B cell (primary cell): ENCODE data around the gene AMFR. TPM values are rescaled to one million over a fixed set of nuclear protein-coding genes. Genes with fewer than 3 reads are reported as not detected.

ENCODE experiments used
- ATAC-seq: fragments of 200-7000 bp; cut with Tn5 transposase; one replicate; pipeline ENCODE4 v1.10.0; 2021; ENCODE audit warnings: low read depth, mild to moderate bottlenecking, moderate number of reproducible peaks, moderate library complexity
- CTCF ChIA-PET: fragments of 350-600 bp; sonication (Branson Sonifier 250); formaldehyde crosslinking; loops from one replicate; lab custom pipeline; 2021; ENCODE audit warnings: antibody characterized with exemption, inconsistent platforms; lab: Charles Lee
- POLR2A ChIA-PET: fragments of 350-600 bp; sonication (Branson Sonifier 250); formaldehyde crosslinking; loops from one replicate; lab custom pipeline; 2021; ENCODE audit warnings: antibody characterized with exemption; lab: Charles Lee
- DNase-seq: peaks from one replicate; pipeline ENCODE4 v3.0.0; 2013
- H2AFZ ChIP-seq: 2 replicates; pipeline ENCODE4 v1.6.1; 2012; ENCODE audit warnings: mild to moderate bottlenecking, low read depth, low read length; ENCODE audit not compliant: insufficient read depth, poor library complexity, severe bottlenecking
- H3K27ac ChIP-seq, 2 donors: 1 replicate in 1 of 2; 2 replicates in 1 of 2; pipeline ENCODE4 v1.5.1; 2012 to 2013; ENCODE audit warnings: low read length in 2 of 2, mild to moderate bottlenecking in 2 of 2, moderate library complexity in 1 of 2
- H3K27me3 ChIP-seq, 4 experiments: fragments of 200-600 bp in 1 of 4; sonication (generic) in 1 of 4; replicated peaks in 1 of 4; 1 replicate in 2 of 4; 2 replicates in 2 of 4; pipeline versions ENCODE4 v1.6.1 to v1.7.0; 2013 to 2016; ENCODE audit warnings: low read length in 3 of 4, mild to moderate bottlenecking in 2 of 4, mixed read lengths in 1 of 4, moderate library complexity in 1 of 4; ENCODE audit not compliant: insufficient read depth in 4 of 4, control insufficient read depth in 3 of 4; ENCODE audit errors: control extremely low read depth in 1 of 4
- H3K36me3 ChIP-seq, 2 experiments: replicated peaks in 1 of 2; 1 replicate in 1 of 2; 2 replicates in 1 of 2; pipeline versions ENCODE4 v1.6.1 to v1.7.1; 2013; ENCODE audit warnings: low read length in 1 of 2; ENCODE audit not compliant: insufficient read depth in 2 of 2, control insufficient read depth in 1 of 2; ENCODE audit errors: control extremely low read depth in 1 of 2, extremely low read depth in 1 of 2
- H3K4me1 ChIP-seq, 2 donors: fragments of 200-600 bp in 1 of 2; sonication (generic) in 1 of 2; 1 replicate in 1 of 2; 2 replicates in 1 of 2; pipeline versions ENCODE4 v1.5.1 to v1.6.1; 2013 to 2017; ENCODE audit warnings: low read length in 2 of 2; ENCODE audit not compliant: control insufficient read depth in 2 of 2, insufficient read depth in 2 of 2
- H3K4me2 ChIP-seq: replicated peaks from 2 replicates; pipeline ENCODE3; 2012; ENCODE audit warnings: mild to moderate bottlenecking, low read depth, low read length; ENCODE audit not compliant: poor library complexity, severe bottlenecking
- H3K4me3 ChIP-seq, 5 experiments: fragments of 200-600 bp in 1 of 5; sonication (generic) in 1 of 5; 1 replicate in 3 of 5; 2 replicates in 2 of 5; pipeline versions ENCODE4 v1.5.1 to v1.7.0; 2011 to 2016; ENCODE audit warnings: low read length in 4 of 5, mild to moderate bottlenecking in 4 of 5, low read depth in 2 of 5, control low read depth in 1 of 5, moderate library complexity in 1 of 5; ENCODE audit not compliant: insufficient read depth in 1 of 5; ENCODE audit errors: control extremely low read depth in 1 of 5, extremely low read depth in 1 of 5
- H3K79me2 ChIP-seq: fragments of 200-600 bp; sonication (generic); one replicate; pipeline ENCODE4 v1.6.0; 2016; ENCODE audit warnings: low read length; ENCODE audit not compliant: control insufficient read depth, insufficient read depth
- H3K9ac ChIP-seq: fragments of 200-600 bp; sonication (generic); 2 replicates; pipeline ENCODE4 v1.6.1; 2017; ENCODE audit warnings: mild to moderate bottlenecking, low read length, moderate library complexity
- H3K9me3 ChIP-seq, 3 donors: one replicate each; pipeline versions ENCODE4 v1.6.1 to v1.7.1; 2013; ENCODE audit warnings: low read length in 2 of 3; ENCODE audit not compliant: control insufficient read depth in 2 of 3, insufficient read depth in 1 of 3; ENCODE audit errors: control extremely low read depth in 1 of 3
- H4K20me1 ChIP-seq: 2 replicates; pipeline ENCODE4 v1.6.0; 2012; ENCODE audit warnings: mild to moderate bottlenecking, low read length; ENCODE audit not compliant: insufficient read depth, control insufficient read depth, poor library complexity, severe bottlenecking
- H3K27ac Mint-ChIP-seq: one replicate; pipeline ENCODE4 v1.8.0; 2021; ENCODE audit warnings: mixed read lengths
- H3K27me3 Mint-ChIP-seq: one replicate; pipeline ENCODE4 v1.8.0; 2021; ENCODE audit warnings: mixed read lengths
- H3K4me1 Mint-ChIP-seq: one replicate; pipeline ENCODE4 v1.8.0; 2021; ENCODE audit warnings: mixed read lengths
- H3K4me3 Mint-ChIP-seq: one replicate; pipeline ENCODE4 v1.8.0; 2021; ENCODE audit warnings: mixed read lengths
- H3K9me3 Mint-ChIP-seq: one replicate; pipeline ENCODE4 v1.8.0; 2022; ENCODE audit warnings: mixed read lengths; ENCODE audit not compliant: insufficient read depth
- CTCF ChIP-seq: fragments of 200-600 bp; IDR thresholded peaks from one replicate; pipeline ENCODE4 v1.8.0; 2022; ENCODE audit warnings: antibody characterized with exemption, mild to moderate bottlenecking
- EZH2 ChIP-seq: IDR thresholded peaks from 2 replicates; pipeline ENCODE4 v1.6.1; 2012; ENCODE audit warnings: borderline replicate concordance, low read depth, mild to moderate bottlenecking, moderate library complexity, low read length; ENCODE audit not compliant: insufficient read depth, poor library complexity, severe bottlenecking
- WGBS: methylation state at CpG from one replicate; pipeline ENCODE4 v1.1.5; 2013; ENCODE audit warnings: missing lambda C conversion rate; ENCODE audit not compliant: insufficient coverage; 5-methylcytosine and 5-hydroxymethylcytosine counted together
- intact Hi-C: fragments of 100-400 bp; cut with micrococcal nuclease; formaldehyde crosslinking; loops from one replicate; pipeline ENCODE4 v1.10.0; 2022
- polyA plus RNA-seq: library from polyadenylated mRNA; depleted of rRNA; stranded (reverse); fragments of >200 nt; gene quantifications from 2 replicates; pipeline ENCODE4 v1.2.3, GENCODE V29; 2012
- total RNA-seq, 2 donors: library from RNA; stranded (reverse); fragments of 120-200 nt in 1 of 2; gene quantifications; 1 replicate in 1 of 2; 2 replicates in 1 of 2; pipeline versions ENCODE4 v1.2.3 to v1.2.4, GENCODE V29; 2013 to 2022

Gene AMFR
- total and polyA plus RNA-seq, 2 donors (not counting 1 experiment from before 2014, with no cell fraction given) = 118 to 225 TPM

- Histone ChIP-seq H3K9me3 (no peaks in the 10 kb centered on the region), H2AFZ (no peak overlapping the region), H3K27ac (no peak overlapping the region), H3K4me2 (no peak overlapping the region), H3K4me3 (no peak overlapping the region), H3K4me1 (no peaks in the 10 kb centered on the region), H3K27me3 (no peaks in the 10 kb centered on the region), H3K36me3 (peaks cover 35 to 73% of the 10 kb centered on the region in 2 experiments), H3K79me2 (no peaks in the 10 kb centered on the region), H3K9ac (no peak overlapping the region), H4K20me1 (no peaks in the 10 kb centered on the region)
- no peak overlapping the region for H3K4me3 Mint-ChIP-seq
- H3K27ac Mint-ChIP-seq = no peak overlapping the region
- H3K9me3 Mint-ChIP-seq = no peaks in the 10 kb centered on the region
- CTCF ChIA-PET = interaction anchor here (1.4 kb wide), 1 partner anchor 232 kb away, joined by 5 read pairs; no protein-coding TSS in a partner anchor
- intact Hi-C loops = no loop called here
- H3K27me3 Mint-ChIP-seq = no peaks in the 10 kb centered on the region
- ATAC-seq = no peak
- DNase-seq = no peak
- 82% methylated on average over 1 of the region's 3 CpGs for WGBS
- TF ChIP-seq CTCF (no peak), EZH2 (no peak)
- POLR2A ChIA-PET = no interaction called here
- H3K4me1 Mint-ChIP-seq = no peaks in the 10 kb centered on the region
These were observed 44.9 kb upstream of the AMFR start for GRCh38 chr16:56470232-56470631.

- no peak overlapping the region for H2AFZ ChIP-seq
- H3K27me3 ChIP-seq = no peaks in the 10 kb centered on the region
- H3K4me2 ChIP-seq = no peak overlapping the region
- Mint-ChIP-seq H3K27me3 (no peaks in the 10 kb centered on the region), H3K9me3 (no peaks in the 10 kb centered on the region), H3K27ac (no peak overlapping the region), H3K4me1 (no peaks in the 10 kb centered on the region), H3K4me3 (no peak overlapping the region)
- no peak for TF ChIP-seq EZH2
- intact Hi-C loops = no loop called here
- H3K4me1 ChIP-seq = no peaks in the 10 kb centered on the region
- 100% methylated on average over 1 of the region's 7 CpGs for WGBS
- H3K9ac ChIP-seq = no peak overlapping the region
- H3K9me3 ChIP-seq = no peaks in the 10 kb centered on the region
- no peak for ATAC-seq
- H3K27ac ChIP-seq = no peak overlapping the region
- DNase-seq = no peak
- H3K36me3 ChIP-seq = peaks cover 35 to 71% of the 10 kb centered on the region in 2 experiments
- no peaks in the 10 kb centered on the region for H4K20me1 ChIP-seq
- no peak overlapping the region for H3K4me3 ChIP-seq
- POLR2A ChIA-PET = no interaction called here
- CTCF ChIA-PET = no interaction called here
- H3K79me2 ChIP-seq = no peaks in the 10 kb centered on the region
These were observed 44.4 kb upstream of the AMFR start for GRCh38 chr16:56469748-56470147.
